ENCODE results near the gene AIF1.

The AIF1 gene

DNA sequence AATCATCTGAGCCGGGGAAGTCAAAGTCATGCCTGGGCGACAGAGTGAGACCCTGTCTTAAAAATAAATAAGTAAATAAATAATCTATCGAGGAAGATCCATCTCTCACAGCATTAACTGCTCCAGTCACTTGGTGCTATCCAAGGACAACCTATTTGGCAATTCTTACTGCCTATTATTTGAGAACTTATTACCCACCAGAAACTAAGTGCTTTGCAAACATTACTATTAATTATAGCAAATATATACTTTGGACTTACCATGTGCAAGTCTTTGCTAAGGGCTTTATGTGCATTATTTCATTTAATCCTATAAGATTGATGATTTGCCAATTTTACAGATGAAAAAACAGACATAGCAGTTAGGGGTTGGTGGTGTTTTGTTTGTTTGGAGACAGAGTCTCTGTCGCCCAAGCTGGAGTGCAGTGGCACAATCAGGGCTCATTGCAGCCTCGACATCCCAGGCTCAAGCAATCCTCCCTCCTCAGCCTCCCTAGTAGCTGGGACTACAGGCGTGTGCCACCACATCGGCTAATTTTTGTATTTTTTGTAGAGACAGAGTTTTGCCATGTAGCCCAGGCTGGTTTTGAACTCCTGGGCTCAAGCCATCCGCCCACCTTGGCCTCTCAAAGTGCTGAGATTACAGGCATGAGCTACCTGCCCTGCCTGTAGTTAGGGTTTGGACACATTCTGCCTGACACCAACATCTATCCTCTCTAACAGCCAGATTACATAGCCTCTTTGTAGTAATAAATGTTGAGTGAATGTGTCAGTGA, 39.7 kb downstream of the AIF1 start:
- Histone ChIP-seq H3K4me3 (ENCODE audit: insufficient read depth, low read length, poor library complexity, severe bottlenecking) (no peak overlapping the region), H3K9me3 (ENCODE audit: insufficient read depth, low read length) (no peaks in the 10 kb centered on the region), H3K36me3 (ENCODE audit: low read length) (no peaks in the 10 kb centered on the region), H4K20me1 (ENCODE audit: low read depth, low read length) (no peaks in the 10 kb centered on the region), H3K4me2 (ENCODE audit: low read depth, low read length, poor library complexity, severe bottlenecking) (no peak overlapping the region), H3F3A (ENCODE audit: insufficient read depth) (peaks cover 19% of the 10 kb centered on the region), H3K27ac (ENCODE audit: low read depth, low read length) (no peak overlapping the region), H3K79me2 (ENCODE audit: insufficient read depth, low read length) (peaks cover 52% of the 10 kb centered on the region), H3K27me3 (ENCODE audit: low read length) (no peaks in the 10 kb centered on the region), H3K9ac (ENCODE audit: low read length) (no peak overlapping the region), H3K9me2 (replicated peaks; ENCODE audit: insufficient read depth, low read length) (no peaks in the 10 kb centered on the region), H2AFZ (ENCODE audit: low read depth, low read length, severe bottlenecking) (no peak overlapping the region)
- TF ChIP-seq EZH2phosphoT487 (conservative IDR thresholded peaks at IDR 0.05; ENCODE audit: low read length): no peak
- TF ChIP-seq CTCF (IDR thresholded peaks at IDR 0.05; ENCODE audit: insufficient read depth, low read length, poor library complexity, severe bottlenecking): no peak

- Histone ChIP-seq H3K36me3 (ENCODE audit: low read length) (no peaks in the 10 kb centered on the region), H3K27ac (ENCODE audit: low read depth, low read length) (0 out of 2 replicates have a peak within 1 kb of the TSS, but pooled peaks have one; percentile 1), H3K9ac (ENCODE audit: low read length) (no peak within 1 kb of the TSS), H3K27me3 (ENCODE audit: low read length) (no peaks in the 10 kb centered on the region), H4K20me1 (ENCODE audit: low read depth, low read length) (no peaks in the 10 kb centered on the region), H3K9me2 (replicated peaks; ENCODE audit: insufficient read depth, low read length) (no peaks in the 10 kb centered on the region), H3K4me3 (ENCODE audit: insufficient read depth, low read length, poor library complexity, severe bottlenecking) (no peak within 1 kb of the TSS), H3K4me2 (ENCODE audit: low read depth, low read length, poor library complexity, severe bottlenecking) (no peak within 1 kb of the TSS), H2AFZ (ENCODE audit: low read depth, low read length, severe bottlenecking) (no peak within 1 kb of the TSS), H3F3A (ENCODE audit: insufficient read depth) (peaks cover 19% of the 10 kb centered on the region), H3K9me3 (ENCODE audit: insufficient read depth, low read length) (no peaks in the 10 kb centered on the region), H3K79me2 (ENCODE audit: insufficient read depth, low read length) (peaks cover 52% of the 10 kb centered on the region)
- TF ChIP-seq EZH2phosphoT487 (conservative IDR thresholded peaks at IDR 0.05; ENCODE audit: low read length) (no peak), CTCF (IDR thresholded peaks at IDR 0.05; ENCODE audit: insufficient read depth, low read length, poor library complexity, severe bottlenecking) (no peak)
These were observed 40.6 kb downstream of the AIF1 start, which contains the start of gene APOM for GRCh38 chr6:31655349-31656237. TSS of gene APOM (plus strand) at chr6:31655894. CDS start at chr6:31655967, 73 bp downstream.

DNA sequence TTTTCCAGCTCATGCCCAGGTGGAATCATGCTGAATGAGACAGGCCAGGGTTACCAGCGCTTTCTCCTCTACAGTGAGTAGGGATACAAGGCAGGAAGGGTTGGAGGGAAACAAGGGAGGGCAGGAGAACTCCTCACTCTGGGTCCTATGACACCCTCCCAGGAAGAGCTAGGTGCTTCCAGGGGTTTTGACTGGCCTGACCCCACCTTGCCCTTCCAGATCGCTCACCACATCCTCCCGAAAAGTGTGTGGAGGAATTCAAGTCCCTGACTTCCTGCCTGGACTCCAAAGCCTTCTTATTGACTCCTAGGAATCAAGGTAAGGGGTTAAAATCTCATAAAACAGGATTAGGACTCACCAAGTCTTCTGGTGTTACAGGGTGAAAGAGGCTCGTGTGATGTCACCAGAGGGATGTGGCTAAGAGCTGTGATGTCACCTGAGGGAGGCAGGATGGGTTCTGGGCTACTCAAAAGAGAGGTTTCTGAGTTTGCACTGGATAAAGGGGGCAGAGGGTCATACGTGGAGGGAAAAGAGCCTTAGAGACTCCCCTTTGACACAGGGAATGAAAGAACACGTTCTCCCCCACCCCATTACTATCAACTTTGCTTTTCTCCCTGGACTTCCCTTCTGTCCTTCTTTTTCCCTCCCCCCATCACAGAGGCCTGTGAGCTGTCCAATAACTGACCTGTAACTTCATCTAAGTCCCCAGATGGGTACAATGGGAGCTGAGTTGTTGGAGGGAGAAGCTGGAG, 42.5 kb downstream of the AIF1 start:
- H3K27me3 ChIP-seq (ENCODE audit: low read length): no peaks in the 10 kb centered on the region
- no peaks in the 10 kb centered on the region for H3K9me3 ChIP-seq (ENCODE audit: insufficient read depth, low read length)
- no peak overlapping the region for H2AFZ ChIP-seq (ENCODE audit: low read depth, low read length, severe bottlenecking)
- TF ChIP-seq CTCF (IDR thresholded peaks at IDR 0.05; ENCODE audit: insufficient read depth, low read length, poor library complexity, severe bottlenecking): no peak
- no peak for TF ChIP-seq EZH2phosphoT487 (conservative IDR thresholded peaks at IDR 0.05; ENCODE audit: low read length)
- 0 out of 2 replicates have a peak overlapping the region, but pooled peaks have one; percentile 76 for H3K9ac ChIP-seq (ENCODE audit: low read length)
- H3K4me2 ChIP-seq (ENCODE audit: low read depth, low read length, poor library complexity, severe bottlenecking): peak overlapping the region; percentile 75
- no peak overlapping the region for H3K4me3 ChIP-seq (ENCODE audit: insufficient read depth, low read length, poor library complexity, severe bottlenecking)
- no peaks in the 10 kb centered on the region for H3K36me3 ChIP-seq (ENCODE audit: low read length)
- no peaks in the 10 kb centered on the region for H3K9me2 ChIP-seq (replicated peaks; ENCODE audit: insufficient read depth, low read length)
- no peaks in the 10 kb centered on the region for H4K20me1 ChIP-seq (ENCODE audit: low read depth, low read length)
- H3K79me2 ChIP-seq (ENCODE audit: insufficient read depth, low read length): peaks cover 38% of the 10 kb centered on the region
- H3K27ac ChIP-seq (ENCODE audit: low read depth, low read length): no peak overlapping the region
- H3F3A ChIP-seq (ENCODE audit: insufficient read depth): peaks cover 30% of the 10 kb centered on the region

Data from SU-DHL-6 (cell line).